Measurements from ENCODE around the gene ACOX3. TPM values are rescaled to one million over a fixed set of nuclear protein-coding genes. Genes with fewer than 3 reads are reported as not detected.

Gene ACOX3
- total RNA-seq, 1 donor from 2014 or later: 12.2 TPM

DNA sequence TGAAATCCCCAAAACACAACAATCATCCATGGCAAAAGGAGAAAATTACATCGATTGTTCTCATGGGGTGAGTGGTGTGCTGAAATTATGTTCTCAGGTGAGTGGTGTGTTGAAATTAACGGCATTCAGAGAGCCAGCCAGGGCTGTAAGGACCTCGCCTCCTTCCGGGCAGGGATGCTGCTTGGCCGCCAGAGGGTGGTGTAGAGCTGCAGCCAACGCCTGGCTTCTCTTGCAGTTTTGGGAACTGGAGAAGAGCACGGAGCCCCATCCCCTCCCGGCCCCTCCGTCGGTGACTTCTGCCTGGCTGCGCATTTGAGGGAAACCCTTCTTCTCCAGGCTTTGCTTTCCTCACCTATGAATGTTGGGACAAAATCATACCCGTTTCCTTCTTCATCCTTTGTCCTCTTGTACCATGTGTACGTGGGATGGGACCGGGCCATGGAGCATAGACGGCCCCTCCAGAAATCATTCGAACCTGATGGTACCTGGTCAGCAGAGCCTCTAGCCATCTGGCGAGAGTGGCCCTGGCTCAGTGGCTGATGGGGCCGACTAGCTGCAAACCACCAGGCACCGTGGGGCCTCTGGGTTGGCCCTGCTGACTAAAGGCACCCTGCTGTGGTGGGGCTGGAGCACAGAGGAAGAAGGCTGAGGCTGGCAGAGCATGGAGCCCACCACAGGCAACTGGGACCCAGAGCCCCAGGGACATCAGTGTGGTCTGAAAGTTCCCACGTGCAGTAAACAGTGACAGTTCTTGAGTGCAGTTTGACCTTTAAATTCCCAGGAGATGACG, 28.4 kb upstream of the ACOX3 start:
- intact Hi-C loops (cut with micrococcal nuclease): loop anchor here (1.0 to 10.0 kb wide), 2 partner anchors 125 to 446 kb away; no protein-coding TSS in a partner anchor

DNA sequence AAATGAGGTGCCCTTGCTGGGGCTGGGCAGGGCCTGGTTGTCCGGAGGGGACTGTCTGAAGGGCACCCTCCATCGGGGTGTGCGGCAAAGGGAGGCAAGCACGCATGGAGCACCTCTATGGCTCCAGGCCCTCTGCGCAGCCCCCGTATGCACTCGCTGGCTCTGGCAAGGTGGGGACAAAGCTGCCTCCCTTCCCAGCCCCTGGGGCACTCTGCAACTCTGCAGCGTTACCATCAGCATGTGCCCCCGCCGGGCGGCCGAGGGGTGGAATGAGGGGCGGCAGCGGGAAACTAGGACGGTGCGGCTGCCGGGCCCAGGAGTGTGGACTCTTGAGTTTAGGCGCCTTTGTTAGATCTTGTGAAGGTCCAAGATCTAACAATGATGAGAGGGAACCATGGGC, 26.5 kb upstream of the ACOX3 start:
- intact Hi-C loops (cut with micrococcal nuclease): loop anchor here (10.0 kb wide), 1 partner anchor 448 kb away; no protein-coding TSS in a partner anchor

DNA sequence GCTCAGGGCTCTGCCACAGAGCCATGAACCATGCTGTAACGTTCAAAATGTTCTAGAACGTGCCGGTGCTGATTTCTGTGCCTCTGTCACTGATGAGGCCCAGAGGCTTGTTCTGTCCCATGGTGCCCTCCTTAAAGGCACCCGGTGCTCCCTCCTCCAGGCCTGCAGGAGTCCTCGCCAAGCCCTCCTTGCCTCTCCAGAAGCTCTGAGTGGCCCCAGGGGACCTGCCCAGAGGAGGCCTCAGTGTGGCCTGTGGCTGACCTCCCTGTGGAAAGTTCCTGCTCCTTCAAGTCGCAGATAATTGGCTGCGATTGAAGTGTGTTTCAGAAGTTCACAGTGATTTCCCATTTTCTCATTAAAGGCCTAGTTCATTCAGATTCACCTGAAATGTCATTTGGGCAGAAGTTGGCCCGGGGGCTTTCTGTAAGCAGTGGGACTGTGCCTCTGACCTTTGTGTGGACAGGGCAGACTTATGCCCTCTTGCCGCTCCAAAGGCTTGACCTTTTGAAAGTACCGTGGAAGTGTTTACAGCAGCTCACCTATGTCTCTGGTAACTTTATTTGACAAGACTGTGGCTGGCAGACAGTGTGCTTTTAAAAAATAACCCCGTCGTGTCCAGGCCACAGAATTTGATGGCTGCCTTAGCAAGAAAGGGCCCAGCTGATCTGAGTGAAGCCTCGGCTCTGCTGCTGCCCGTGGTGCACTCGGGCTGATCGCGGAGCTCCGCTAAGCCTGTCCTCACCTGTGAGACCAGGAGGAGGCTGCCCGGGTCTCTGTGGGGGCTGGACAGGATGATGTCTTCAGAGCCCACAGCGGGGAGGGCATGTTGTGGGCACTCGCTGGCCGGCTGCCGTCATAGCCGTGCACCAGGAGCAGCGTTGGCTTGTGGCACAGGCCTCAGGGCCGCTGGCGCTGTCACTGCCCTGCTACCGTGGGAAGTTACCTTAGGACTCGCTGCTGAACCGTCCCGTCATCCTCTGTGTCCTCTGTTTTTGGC, 25.4 kb upstream of the ACOX3 start:
- intact Hi-C loops (cut with micrococcal nuclease): loop anchor here (10.0 kb wide), 1 partner anchor 449 kb away; no protein-coding TSS in a partner anchor

DNA sequence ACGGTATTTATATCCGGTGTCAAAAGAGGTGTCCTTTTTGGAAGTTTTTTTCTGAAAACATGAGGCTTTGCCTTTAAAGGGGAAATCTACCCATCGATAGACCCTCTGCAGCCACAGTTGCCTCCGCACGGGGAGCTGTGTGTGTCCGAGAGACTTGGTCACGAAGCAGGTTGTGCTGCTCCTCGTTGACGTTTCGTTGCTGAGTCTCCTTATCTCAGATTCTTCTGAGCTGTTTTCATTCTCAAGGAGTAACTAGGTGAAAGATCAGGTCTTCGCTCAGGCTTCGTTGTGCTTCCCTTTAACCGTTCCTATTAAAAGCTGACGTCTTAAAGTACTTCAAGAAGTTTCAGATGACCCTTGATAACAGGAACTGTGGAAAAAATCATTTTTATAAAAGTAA, 23.9 kb upstream of the ACOX3 start:
- intact Hi-C loops (cut with micrococcal nuclease): loop anchor here (10.0 kb wide), 1 partner anchor 450 kb away; no protein-coding TSS in a partner anchor

DNA sequence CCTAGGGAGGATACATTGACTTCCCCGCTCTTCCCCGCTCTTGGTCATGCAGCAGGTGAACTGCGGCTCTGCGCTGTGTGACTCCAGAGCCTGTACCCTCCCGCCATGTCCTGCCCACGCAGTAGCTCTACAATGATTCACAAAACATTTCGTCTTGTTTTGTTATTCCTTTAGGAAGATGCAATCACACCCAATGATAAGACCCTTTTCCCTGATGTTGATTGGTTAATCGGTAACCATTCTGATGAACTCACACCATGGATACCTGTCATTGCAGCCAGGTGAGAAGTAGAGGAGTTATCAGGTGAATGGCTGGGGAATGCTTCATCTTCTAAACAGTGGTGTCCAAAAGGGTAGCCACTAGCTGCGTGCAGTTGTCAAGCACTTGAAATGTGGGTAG, 23.3 kb upstream of the ACOX3 start:
- intact Hi-C loops (cut with micrococcal nuclease): loop anchor here (10.0 kb wide), 1 partner anchor 451 kb away; no protein-coding TSS in a partner anchor

DNA sequence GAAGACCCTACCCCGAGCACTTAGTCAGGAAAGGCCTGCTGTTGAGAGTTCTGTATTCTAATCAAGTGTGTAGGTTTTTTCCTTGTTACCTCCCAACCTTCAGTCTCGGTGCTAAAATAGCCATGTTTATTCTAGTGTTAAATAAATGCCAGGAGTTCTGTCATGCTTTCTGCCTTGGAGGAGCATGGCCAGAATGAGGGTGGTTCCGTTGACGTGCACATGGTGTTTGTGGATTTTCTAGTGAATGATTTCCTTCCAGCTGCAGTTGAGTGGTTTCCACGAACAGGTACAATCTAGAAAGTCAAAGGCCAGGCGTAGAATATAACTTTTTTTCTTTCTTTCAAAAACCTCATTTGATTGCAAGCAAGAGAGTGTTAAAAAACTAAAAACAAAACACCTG, 21.1 kb upstream of the ACOX3 start:
- intact Hi-C loops (cut with micrococcal nuclease): loop anchor here (10.0 kb wide), 1 partner anchor 453 kb away; no protein-coding TSS in a partner anchor

DNA sequence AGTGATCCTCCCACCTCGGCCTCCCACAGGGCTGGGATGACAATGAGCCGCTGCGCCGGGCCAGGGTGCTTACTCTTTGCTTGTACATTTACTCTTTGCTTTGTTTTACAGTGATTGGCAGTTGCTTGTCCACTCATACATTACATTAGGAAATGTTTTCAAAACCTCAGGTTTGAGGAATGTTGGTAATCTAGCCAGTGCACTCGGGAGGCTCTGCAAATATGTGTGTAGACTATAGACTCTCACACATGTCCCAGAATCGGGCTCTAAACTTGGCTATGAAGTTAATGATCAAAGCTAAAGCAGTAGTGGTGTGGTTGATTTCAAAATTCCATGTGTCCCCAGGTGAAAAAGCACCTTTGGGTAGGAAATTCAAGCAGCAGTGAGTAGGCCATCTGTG, 20.6 kb upstream of the ACOX3 start:
- intact Hi-C loops (cut with micrococcal nuclease): loop anchor here (10.0 kb wide), 1 partner anchor 454 kb away; no protein-coding TSS in a partner anchor

DNA sequence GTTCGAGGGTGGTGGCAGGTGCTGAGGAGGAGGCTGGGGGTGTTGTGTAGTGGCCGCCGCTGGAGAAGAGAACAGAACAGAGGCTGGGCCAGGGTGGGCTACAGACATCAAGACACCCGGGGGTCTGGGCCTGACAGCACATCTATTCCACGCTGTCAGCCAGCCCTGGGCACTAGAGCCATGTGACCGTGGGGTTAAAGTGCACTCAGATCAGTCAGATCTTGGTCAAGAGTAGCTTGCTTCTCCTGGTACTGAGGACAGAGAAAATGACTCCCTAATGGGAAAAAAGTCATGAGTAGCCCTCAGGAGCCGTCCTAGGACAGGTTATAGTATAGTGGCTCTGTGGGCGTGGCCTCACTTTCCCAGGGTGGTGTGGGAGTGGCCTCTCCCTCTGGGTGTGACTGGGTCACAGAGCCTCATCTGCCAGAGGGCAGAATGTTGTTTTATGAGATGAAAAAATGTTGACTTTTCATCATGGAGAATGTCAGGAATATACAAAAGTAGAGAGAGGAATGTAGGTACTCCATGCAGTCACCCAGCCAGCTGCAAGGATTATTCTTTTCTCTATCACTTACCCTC, 19.4 kb upstream of the ACOX3 start:
- intact Hi-C loops (cut with micrococcal nuclease): loop anchor here (10.0 kb wide), 1 partner anchor 455 kb away; no protein-coding TSS in a partner anchor

DNA sequence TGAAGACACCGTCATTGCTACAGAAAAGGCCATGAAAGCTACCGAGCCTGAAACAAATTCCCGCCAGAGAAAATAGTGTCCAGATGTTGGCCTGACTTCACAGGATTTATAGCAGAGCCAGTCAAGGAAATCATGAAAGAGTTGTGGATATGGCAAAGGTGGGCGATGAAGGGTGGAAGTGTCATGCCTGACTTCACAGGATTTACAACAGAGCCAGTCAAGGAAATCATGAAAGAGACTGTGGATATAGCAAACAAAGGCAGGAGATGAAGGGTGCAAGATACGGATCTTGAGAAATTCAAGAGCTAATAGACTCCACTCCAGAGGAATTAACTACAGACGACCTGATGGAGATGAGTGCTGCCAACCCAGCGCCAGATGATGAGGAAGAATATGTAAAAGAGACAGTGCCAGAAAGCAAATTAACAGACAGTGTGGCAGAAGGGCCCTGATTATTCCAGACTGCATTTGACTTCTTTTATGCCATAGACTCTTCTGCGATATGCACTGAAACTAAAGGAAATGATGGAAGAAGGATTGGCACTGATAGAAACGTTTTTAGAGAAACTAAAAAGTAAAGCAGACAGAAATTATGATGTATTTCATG, 17.2 kb upstream of the ACOX3 start:
- intact Hi-C loops (cut with micrococcal nuclease): no loop called here

DNA sequence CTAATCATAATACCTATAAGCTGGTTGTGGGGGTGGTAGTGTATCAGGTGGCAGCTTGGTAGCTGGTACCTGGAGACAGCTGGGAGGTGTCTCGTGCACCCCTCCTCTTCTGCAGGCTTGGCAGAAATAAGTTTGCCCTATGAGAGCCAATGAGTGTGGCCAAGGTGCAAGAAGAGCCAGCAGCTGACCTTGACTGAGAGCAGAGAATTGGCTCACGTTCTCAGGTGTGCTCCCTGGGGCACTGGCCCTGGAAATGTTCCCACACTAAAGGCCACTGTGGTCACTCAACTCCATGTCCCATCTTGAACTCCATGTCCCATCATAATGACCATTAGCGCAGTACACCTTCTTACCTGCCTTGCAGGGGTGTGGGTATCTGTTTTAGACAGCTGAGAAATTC, 13.4 kb upstream of the ACOX3 start:
- intact Hi-C loops (cut with micrococcal nuclease): no loop called here

DNA sequence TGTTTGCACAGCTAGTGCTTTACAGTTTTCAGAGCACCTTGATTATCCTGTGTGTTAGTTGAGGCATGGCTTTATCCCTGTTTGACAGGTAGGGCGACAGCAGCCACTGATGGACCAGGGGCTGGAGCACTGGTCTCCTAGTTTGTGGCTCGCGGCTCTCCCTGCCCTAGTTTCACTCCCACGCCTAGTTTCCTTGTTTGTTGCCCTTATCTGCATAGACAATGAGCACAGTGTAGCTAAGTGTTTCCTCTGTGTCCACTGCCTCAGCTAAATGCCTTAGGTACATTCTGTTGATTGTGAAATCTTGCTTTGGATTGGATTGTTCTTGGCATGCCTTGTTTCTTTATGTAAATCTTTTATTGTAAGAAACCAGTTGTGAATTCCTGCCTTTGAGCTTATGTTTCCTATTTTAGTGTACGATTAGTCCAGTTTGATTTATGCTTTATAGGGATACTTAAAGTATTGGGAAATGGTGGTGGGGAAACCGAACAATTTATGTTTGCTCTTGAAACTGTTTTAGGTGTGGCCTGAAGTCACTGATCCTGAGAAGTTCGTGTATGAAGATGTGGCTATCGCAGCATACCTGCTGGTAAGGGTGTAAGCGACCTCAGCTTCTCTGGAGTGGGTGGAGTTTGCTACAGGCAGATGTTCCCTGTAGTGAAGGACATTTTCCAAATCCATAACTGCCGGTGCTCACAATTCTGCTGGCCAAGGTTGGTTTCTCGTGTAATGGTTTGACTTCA, 11.1 kb upstream of the ACOX3 start:
- intact Hi-C loops (cut with micrococcal nuclease): no loop called here

DNA sequence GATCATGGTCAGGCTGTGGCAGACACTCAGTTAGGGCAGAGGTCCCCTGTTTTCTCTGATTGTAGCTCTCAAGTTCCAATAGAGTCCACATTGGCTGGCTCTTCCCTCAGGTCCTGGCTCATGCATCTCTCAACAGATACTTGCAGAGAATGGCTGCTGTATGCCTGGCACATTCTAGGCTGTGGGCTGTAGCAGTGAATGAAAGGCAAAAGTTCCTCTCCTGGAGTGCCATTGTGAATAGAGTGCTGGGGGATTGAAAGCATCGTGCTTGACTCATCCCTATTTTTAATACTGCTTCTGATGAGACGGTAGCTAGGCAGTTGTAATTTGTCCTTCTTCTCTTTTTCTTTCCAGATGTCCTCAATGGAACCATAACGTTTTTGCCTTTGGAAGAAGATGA, 5.6 kb upstream of the ACOX3 start:
- intact Hi-C loops (cut with micrococcal nuclease): no loop called here

DNA sequence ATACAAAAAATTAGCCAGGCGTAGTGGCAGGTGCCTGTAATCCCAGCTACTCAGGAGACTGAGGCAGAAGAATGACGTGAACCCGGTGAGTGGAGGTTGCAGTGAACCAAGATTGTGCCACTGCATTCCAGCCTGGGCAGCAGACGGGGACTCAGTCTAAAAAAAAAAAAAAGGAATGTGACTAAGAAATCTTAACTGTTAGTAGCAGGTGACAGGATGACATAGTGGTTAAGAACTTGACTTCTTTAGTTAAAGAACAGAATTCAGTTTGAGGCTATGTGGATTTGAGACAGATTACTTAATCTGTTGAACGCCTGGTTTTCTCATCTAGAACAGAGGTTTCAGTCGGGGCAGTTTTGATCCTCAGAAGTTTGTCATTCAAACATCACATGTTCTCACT, 3.3 kb upstream of the ACOX3 start:
- intact Hi-C loops (cut with micrococcal nuclease): no loop called here

DNA sequence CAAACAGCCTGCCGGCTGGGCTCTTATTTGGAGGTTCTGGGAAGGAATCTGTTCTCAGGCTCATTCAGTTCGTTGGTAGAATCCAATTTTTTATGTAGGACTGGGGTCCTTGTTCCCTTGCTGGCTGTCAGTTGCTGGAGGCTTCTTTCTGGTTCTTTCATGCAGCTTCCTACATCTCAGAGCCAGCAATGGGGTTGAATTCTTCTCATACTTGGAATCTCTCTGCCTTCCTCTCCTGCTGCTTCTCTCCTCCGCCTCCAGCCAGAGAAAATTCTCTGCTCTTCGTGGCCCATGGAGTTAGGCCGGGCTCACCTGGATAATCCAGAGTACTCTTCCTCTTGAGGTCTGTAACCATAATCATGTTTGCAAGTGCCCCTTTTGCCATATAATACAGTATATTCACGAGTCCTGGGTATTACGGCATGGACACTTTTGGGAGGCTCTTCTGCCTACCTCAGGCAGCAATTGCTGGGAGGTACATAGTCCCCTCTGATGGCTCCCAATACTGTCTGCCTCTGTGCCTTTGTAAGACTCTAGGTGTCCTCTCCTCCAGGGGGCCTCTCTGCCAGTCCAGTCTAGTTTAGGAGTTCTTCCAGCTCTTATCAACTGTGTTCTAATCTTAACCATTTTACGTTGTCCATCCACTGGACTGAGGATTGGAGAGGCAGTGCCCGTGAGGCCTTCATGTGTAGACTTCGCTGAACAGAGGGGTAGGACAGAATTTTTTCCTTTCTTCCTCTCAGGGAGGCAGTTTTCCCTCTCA, 2.3 kb upstream of the ACOX3 start:
- intact Hi-C loops (cut with micrococcal nuclease): no loop called here

DNA sequence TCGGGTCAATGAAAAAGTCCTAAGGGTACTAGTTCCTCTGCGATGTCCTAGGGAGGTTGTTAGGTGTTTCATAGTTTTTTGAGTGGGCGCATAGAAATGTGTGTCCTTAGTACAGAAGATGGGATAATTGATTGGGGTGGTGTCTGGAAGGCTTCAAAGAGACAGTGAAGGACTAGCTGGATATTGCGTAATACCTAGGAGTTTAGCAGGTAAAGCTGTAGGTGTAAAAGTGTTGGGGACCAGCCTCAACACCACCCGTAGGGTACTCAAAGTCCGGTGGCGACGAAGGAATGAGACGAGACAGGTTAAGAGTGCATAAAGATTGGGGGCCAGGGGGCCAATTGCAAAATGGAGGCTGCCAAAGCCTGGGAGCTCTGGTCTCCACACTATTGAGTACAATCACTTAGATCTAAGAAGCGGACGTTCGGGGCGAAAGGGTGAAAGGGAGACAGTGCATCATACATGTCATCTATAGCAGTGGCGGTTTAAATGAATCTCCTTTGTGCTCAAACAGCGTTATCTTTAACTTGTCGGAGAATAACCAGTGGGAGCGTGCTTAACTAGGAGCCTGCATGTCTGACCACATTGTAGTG, 1.1 kb upstream of the ACOX3 start:
- intact Hi-C loops (cut with micrococcal nuclease): loop anchor here (2.0 kb wide), 1 partner anchor 33 kb away; no protein-coding TSS in a partner anchor

DNA sequence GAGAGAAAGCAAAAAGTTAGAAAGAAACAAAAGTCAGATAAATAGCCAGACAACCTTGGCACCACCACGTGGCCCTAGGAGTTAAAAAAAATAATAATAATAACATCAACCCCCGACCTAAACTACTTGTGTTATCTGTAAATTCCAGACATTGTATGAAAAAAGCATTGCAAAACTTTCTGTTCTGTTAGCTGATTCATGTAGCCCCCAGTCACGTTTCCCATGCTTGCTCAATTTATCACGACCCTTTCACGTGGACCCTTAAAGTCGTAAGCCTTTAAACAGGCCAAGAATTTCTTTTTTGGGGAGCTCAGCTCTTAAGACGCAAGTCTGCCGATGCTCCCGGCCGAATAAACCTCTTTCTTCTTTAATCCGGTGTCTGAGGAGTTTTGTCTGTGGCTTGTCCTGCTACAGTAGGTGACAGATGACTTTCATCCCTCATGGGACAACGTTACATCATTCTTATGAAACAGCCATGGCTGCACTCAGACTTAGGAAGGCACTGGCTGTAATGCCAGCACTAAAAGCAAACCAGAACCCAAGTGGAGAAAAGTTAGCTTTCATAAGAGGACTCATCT, 520 bp downstream of the ACOX3 start:
- intact Hi-C loops (cut with micrococcal nuclease): loop anchor here (1.0 to 2.0 kb wide), 3 partner anchors 12 to 282 kb away; partner anchors contain the start of gene ABLIM2

DNA sequence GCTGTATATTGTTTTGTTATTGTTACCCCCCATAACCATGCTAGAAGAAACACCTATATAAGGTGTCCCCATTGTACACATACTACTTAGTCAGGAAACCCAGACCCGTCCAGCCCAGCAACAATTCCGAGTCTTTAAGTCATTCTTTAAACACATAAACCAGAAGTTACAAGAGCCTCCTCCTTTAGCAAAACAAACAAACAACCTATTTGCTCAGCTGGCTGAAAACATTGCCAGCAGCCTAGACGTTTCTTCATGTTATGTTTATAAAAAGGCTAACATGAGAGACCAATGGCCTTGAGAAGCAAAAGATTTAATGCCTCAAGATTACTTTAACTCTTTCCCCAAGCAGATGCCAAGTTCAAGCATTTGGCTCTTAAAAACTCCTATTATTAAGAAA, 1.4 kb downstream of the ACOX3 start:
- intact Hi-C loops (cut with micrococcal nuclease): no loop called here

DNA sequence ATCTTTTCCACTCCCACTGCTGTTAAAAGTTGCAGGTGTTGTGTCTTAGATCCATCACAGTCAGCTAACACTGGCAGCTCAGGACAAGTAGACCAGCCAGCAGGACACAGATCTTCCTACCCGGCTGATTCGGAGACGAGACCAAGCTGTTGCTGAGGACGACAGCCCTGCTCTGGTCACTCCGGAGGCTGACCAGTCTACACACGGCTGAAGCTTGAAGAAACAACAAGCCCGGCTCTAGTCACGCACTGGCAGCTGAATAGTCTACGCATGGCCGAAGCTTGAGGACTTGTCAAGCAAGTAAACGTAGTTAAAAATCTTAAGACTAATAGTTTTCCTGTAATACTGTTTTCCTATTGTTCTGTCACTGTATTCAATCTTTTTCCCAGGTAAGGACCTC, 1.8 kb downstream of the ACOX3 start:
- intact Hi-C loops (cut with micrococcal nuclease): no loop called here

DNA sequence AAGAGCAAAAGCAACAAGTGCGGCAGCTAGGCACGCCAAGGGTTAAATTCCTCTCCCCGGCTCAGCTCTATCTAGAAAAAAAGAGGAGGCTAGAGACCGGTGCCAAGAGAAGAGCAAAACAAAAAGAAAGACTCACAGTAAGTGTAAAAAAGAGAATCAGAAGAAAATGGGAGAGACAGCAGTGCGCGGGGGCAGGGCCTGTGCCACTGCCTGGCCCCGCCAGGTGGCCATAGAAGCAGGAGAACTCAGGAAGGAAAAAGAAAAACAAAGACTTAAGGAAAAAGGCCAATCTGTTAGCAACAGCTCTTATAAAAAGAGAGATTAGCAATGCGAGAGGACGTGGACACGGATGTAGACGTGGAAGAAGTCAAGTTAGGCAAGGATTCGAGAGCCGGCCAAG, 3.2 kb downstream of the ACOX3 start:
- intact Hi-C loops (cut with micrococcal nuclease): no loop called here

All from T-helper 2 cell treated with Interferon-gamma antibody and Interleukin-4, amounts not matched to agents 100 ng/mL and 5 ng/mL, for 36 hours (primary cell).